Measurements from ENCODE around the gene DCDC1. TPM values are rescaled to one million over a fixed set of nuclear protein-coding genes. Genes with fewer than 3 reads are reported as not detected.

Gene DCDC1
- total and polyA plus RNA-seq, 2 donors from 2014 or later: 0.39 to 6.6 TPM

- Histone ChIP-seq H3K4me3 (ENCODE audit: low read length in 3 of 3) (no peak overlapping the region), H3K27ac (ENCODE audit: low read depth in 2 of 2, low read length in 2 of 2) (no peak overlapping the region), H3K36me3 (ENCODE audit: control insufficient read depth in 2 of 3, insufficient read depth in 3 of 3, low read length in 3 of 3) (no peaks in the 10 kb centered on the region), H3K27me3 (ENCODE audit: control insufficient read depth, insufficient read depth, low read length) (no peaks in the 10 kb centered on the region), H3K4me1 (ENCODE audit: control insufficient read depth in 2 of 3, insufficient read depth in 2 of 3, low read depth in 1 of 3, low read length in 3 of 3) (no peaks in the 10 kb centered on the region), H3K9ac (ENCODE audit: low read length in 3 of 3) (no peak overlapping the region), H3K9me3 (ENCODE audit: control insufficient read depth in 2 of 3, insufficient read depth in 1 of 3, low read length in 3 of 3) (no peaks in the 10 kb centered on the region)
- intact Hi-C loops (cut with DNase I): no loop called here
- no peak for TF ChIP-seq CTCF (IDR thresholded peaks at IDR 0.05; ENCODE audit: borderline replicate concordance, extremely low read depth, insufficient read depth)
- DNase-seq: no peak
- no peak for FAIRE-seq
These were observed 155.2 kb downstream of the DCDC1 start for GRCh38 chr11:31214372-31214771.

GRCh38 chr11:31199378-31199777 is 170.2 kb downstream of the DCDC1 start:
- FAIRE-seq: no peak
- TF ChIP-seq CTCF (IDR thresholded peaks at IDR 0.05; ENCODE audit: borderline replicate concordance, extremely low read depth, insufficient read depth): no peak
- intact Hi-C loops (cut with DNase I): no loop called here

GRCh38 chr11:31173926-31174680 is 195.4 kb downstream of the DCDC1 start:
- Histone ChIP-seq H3K9me3 (ENCODE audit: control insufficient read depth in 2 of 3, insufficient read depth in 1 of 3, low read length in 3 of 3) (peaks cover 0 to 11% (median 0%) of the 10 kb centered on the region in 3 donors), H3K27ac (ENCODE audit: low read depth in 2 of 2, low read length in 2 of 2) (no peak overlapping the region), H3K36me3 (ENCODE audit: control insufficient read depth in 2 of 3, insufficient read depth in 3 of 3, low read length in 3 of 3) (no peaks in the 10 kb centered on the region), H3K4me1 (ENCODE audit: control insufficient read depth in 2 of 3, insufficient read depth in 2 of 3, low read depth in 1 of 3, low read length in 3 of 3) (no peaks in the 10 kb centered on the region), H3K9ac (ENCODE audit: low read length in 3 of 3) (no peak overlapping the region), H3K4me3 (ENCODE audit: low read length in 3 of 3) (no peak overlapping the region), H3K27me3 (ENCODE audit: control insufficient read depth, insufficient read depth, low read length) (no peaks in the 10 kb centered on the region)
- FAIRE-seq (no peak), DNase-seq (peak in 1 of 5 donors; percentile 55)
- no peak for TF ChIP-seq CTCF (IDR thresholded peaks at IDR 0.05; ENCODE audit: borderline replicate concordance, extremely low read depth, insufficient read depth)
- intact Hi-C loops (cut with DNase I): no loop called here

More at GRCh38 chr11:31199378-31199777, 170.2 kb downstream of the DCDC1 start:
- Histone ChIP-seq H3K9me3 (ENCODE audit: control insufficient read depth in 2 of 3, insufficient read depth in 1 of 3, low read length in 3 of 3) (no peaks in the 10 kb centered on the region), H3K4me3 (ENCODE audit: low read length in 3 of 3) (no peak overlapping the region), H3K27ac (ENCODE audit: low read depth in 2 of 2, low read length in 2 of 2) (no peak overlapping the region), H3K36me3 (ENCODE audit: control insufficient read depth in 2 of 3, insufficient read depth in 3 of 3, low read length in 3 of 3) (no peaks in the 10 kb centered on the region), H3K9ac (ENCODE audit: low read length in 3 of 3) (no peak overlapping the region), H3K4me1 (ENCODE audit: control insufficient read depth in 2 of 3, insufficient read depth in 2 of 3, low read depth in 1 of 3, low read length in 3 of 3) (no peaks in the 10 kb centered on the region), H3K27me3 (ENCODE audit: control insufficient read depth, insufficient read depth, low read length) (no peaks in the 10 kb centered on the region)
- peak in 2 of 5 donors; percentile 32 to 41 for DNase-seq

Measured in kidney (tissue), 14 donors.